NCI-H1436 (cell line): ENCODE measurements around the gene LIN7A.

Experiments
- DNase-seq: peaks from one replicate; lab custom pipeline; 2025; lab: John Stamatoyannopoulos, UW

Gene LIN7A

GRCh38 chr12:80937391-80938238 is at the start of gene LIN7A:
LIN7A (minus strand) TSS chr12:80937934; CDS start chr12:80937722, 212 bp downstream.
- DNase-seq, result peak; percentile 73

DNA sequence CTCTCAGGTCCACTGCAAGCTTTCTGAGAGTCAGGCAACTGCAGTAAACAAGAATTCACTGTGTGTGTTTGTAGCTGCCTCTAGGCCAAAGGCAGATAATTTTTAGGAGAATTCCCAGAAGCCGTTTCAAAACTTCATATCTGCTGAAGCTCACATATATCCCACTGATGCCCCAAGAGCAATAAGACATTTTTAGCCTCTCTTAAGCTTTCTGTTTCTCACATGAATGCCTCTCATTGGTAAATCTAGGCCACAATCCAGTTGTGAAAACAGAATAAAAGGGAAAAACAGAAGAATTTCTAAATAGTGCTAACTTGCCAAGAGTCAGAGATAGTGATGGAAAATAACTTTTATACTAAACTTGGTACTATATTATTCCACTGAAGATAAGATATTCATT is 48.5 kb upstream of the LIN7A start:
- DNase-seq, result no peak

- DNase-seq, result no peak
Measured at GRCh38 chr12:80979816-80980215, 42.1 kb upstream of the LIN7A start.

DNA sequence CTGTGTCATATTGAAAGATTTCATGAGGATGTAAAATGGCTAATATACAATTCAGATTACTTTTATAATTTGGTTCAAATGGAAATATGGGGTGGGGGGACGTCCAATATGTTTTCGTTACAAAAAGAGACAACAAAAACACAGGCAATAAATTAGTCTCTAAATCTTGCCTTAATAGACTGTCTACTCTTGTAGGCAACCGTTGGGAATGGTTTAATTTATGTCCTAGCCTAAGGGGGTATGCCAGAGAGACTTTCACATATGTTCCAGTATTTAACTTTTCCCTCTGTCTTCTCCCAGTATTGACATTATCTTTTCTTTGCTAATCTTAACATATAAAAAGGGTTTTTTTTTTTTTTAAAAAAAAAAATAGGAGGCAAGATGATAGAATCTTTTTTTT is 41.5 kb upstream of the LIN7A start:
- DNase-seq, result no peak

DNA sequence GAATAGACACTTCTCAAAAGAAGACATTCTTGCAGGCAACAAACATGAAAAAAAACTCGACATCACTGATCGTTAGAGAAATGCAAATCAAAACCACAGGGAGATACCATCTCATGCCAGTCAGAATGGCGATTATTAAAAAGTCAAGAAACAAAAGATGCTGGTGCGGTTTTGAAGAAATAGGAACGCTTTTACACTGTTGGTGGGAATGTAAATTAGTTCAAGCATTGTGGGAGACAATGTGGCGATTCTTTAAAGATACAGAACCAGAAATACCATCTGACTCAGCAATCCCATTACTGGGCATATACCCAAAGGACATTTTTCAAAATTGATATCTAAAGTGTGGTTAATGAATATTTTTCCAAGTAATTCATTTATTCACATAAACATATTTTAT is 39.6 kb upstream of the LIN7A start:
- no peak for DNase-seq

DNA sequence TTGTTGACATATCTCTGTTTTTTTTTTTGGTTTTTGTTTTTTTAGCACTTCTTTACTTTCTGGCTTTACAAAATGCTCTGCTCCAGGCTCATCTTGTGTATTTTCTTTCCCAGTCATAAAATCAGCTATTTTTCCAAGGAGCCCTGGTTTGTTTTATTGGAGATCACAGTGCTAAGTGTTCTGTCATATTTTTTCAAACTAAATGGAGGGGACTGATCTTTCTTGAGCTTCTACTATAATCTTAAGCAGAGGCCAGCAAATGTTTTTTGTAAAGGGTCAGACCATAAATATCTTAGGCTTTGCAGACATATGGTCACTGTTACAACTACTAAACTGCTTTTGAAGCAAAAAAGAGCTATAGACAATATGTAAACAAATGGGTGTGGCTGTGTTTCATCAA is 30.6 kb upstream of the LIN7A start:
- DNase-seq, result no peak

- no peak for DNase-seq
Measured at GRCh38 chr12:80967565-80967964, 29.8 kb upstream of the LIN7A start.

- no peak for DNase-seq
Measured at GRCh38 chr12:80966001-80966400, 28.3 kb upstream of the LIN7A start.

DNA sequence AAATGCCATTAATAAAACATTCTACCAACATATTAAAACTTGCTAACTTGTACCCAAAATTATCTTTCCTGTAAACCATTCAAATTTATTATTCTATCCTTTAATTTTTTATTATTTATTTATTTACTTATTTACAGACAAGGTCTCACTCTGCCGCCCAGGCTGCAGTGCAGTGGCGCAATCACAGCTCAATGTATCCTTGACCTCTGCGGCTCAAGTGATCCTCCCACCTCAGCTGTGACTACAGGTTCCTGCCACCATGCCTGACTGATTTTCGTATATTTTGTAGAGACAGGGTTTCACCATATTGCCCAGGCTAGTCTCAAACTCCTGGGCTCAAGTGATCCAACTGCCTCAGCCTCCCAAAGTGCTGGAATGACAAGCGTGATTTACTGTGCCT is 20.4 kb upstream of the LIN7A start:
- no peak for DNase-seq

DNA sequence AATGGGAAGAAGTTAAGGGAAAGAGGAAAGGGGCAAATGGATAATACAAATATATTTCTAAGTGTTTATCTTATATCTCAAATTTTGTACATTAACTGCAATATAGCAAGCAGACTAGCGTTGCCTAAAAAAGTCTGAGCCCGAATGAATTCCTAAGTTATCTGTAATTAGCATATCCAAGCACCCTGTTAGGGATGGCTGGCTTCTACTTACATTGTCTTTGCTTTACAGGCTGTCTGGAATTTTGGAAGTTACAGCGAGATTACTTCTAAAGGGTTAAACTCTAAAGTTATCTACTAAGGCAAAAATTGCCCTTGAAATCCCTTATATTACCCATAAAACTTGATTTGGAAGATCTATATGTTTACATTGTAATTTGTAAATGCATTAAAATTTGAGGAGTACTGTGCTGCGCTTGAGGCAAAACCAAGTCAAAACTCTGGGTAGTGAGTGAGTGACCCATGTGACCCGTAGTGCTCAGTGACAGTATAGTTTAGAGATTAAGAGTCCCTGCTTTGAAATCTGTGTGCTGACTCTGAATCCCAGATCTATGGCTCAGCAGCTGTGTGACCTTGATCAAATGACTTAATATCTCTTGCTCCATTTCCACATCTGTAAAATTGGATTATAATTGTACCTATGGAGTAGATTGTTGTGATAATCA is 17.3 kb upstream of the LIN7A start:
- DNase-seq, result no peak

DNA sequence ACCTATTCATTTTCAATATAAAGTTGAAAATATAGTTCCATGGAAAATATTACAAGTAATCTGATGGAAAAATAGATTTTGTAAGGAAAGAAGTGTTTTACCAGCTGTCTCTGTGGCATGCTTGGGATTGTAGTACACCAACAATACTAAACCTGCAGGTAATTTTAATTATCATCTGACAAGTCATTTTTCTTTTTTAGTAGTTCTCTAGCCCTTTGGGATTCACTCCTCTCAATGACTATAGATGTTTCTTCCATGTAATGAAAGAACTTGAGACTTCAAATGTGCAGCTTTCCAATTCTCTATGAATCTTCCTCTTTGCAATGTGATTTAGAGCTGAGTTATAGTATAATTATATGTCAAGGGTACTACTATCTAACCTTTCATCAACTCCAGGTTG is 14.7 kb upstream of the LIN7A start:
- no peak for DNase-seq

DNA sequence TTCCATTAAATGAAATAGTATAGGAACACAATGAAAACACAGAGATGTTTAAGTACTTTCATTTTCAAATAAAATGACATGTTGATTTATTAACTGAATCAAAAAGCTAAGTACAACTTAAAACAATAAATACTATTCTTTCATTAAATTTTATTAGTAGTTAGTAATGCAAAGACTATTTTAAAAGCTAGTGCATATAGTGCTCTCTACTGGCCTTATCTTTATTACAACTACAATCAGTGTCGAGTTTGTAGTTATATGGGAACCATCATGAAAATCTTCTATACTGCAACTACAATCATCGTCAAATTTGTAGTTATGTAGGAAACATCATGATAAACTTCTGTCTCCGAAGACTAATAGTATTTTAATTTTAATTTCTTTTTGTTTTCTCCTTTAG is 8.9 kb upstream of the LIN7A start:
- no peak for DNase-seq

GRCh38 chr12:80943338-80943737 is 5.6 kb upstream of the LIN7A start:
- DNase-seq, result no peak

- DNase-seq, result no peak
Measured at GRCh38 chr12:80941916-80942315, 4.2 kb upstream of the LIN7A start.

GRCh38 chr12:80939231-80939950 is 1.7 kb upstream of the LIN7A start:
- no peak for DNase-seq

DNA sequence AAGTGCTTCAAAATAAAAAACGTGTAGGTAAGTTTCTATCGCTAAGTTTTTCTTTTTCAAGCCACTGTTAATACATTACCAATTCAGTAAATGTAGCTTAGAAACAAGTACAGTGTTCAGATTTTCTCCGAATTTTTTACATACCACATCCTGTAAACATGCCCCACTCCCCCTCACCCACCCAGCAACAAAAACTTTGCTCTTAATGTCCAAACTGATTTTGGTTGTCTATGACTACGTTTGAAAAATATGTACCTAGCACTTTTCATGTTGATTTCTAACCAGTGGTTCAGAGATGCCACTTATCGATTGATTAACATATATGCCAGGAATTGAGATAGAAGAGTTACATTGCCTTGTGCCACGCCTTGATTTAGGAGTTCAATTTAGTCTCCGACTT is 663 bp upstream of the LIN7A start:
- DNase-seq, result no peak

GRCh38 chr12:80936642-80937390 is 918 bp downstream of the LIN7A start:
- peak; percentile 56 for DNase-seq

DNA sequence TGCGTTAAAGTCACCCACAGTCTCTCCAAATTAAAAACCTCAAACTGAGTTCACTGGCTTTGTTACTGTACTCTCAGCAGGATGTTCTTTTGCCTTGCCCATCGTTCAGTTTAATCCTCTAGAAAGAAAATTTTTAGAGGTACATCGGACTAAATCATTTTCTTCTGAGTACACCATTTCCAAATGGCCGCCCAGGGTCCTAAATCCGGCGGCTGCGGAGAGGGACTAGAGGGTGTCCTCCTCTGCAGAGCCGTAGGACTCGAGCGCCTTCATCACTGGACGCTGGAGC is 1.4 kb downstream of the LIN7A start:
- no peak for DNase-seq

DNA sequence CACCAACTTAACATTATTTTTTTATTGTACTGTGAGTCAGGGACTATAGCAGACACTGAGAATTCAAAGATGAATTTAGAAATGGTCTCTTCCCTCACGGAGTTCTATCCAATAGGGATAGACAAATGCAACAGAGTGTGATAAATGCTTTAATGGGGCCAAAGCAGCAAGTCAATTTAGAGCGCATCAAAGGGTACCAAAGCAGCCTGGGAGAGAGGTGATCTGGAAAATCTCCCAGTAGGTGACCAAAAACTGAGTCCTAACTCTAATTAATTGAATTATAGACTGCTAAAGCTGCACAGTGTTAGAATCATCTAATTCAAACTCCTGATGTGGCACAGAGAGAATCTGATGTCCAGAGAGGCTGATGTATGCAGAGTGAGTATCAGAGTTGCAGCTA is 2.6 kb downstream of the LIN7A start:
- DNase-seq, result no peak

- DNase-seq, result no peak
Measured at GRCh38 chr12:80925983-80926382, 11.8 kb downstream of the LIN7A start.

DNA sequence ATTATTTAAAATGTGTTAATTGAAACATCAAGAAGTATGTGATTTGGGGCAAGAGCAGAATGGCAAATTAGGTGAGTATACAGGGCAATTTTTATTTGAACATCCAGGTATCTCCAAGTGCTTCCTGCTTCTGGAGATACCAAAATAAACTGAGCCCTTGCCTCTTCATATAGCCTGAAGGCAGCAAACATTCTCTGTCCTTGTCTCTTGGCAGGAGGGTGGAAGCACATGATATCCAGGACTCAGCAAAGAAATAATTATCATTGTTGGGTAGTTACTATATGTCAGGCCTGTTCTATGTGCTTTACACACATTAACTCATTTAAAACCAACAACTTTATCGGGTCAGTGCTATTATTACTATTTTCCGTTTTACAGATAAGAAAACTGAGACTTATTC is 12.5 kb downstream of the LIN7A start:
- DNase-seq, result no peak

GRCh38 chr12:80924437-80924836 is 13.3 kb downstream of the LIN7A start:
- no peak for DNase-seq

DNA sequence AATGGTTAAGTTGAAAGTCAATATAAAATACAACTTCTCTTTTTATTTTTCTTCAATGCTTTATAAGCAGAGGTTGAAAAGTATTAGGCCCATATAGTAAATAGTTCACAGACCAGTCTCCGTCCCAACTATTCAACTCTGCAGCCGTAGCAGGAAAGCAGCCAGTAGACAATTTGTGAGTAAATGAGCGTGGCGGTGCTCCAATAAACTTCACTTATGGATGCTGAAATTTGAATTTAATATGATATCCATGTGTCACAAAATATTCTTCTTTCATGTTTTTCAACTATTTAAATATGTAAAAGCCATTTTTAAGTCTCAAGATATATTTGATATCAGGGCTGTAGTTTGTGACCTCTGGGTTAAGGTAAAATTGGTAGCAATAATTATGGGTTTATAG is 17.7 kb downstream of the LIN7A start:
- no peak for DNase-seq
